Sigmoid colon (tissue), 4 donors: Measurements from ENCODE around the gene ZRANB1.

Experiments used
- POLR2A ChIP-seq, 2 donors: fragments of 450-650 bp; IDR thresholded peaks; one replicate each; pipeline ENCODE4 v1.6.1; 2016; ENCODE audit warnings: antibody characterized with exemption in 2 of 2, mild to moderate bottlenecking in 2 of 2, moderate library complexity in 2 of 2
- POLR2AphosphoS5 ChIP-seq, 4 donors: sonication (generic); formaldehyde crosslinking; IDR thresholded peaks; one replicate each; pipeline ENCODE4 v1.6.1; 2017; ENCODE audit warnings: antibody characterized with exemption in 4 of 4
- TF ChIP-seq, protein P1 (sequence below), 4 experiments: fragments of 450-650 bp in 3 of 4; fragments of 200-600 bp in 1 of 4; IDR thresholded peaks; one replicate each; pipeline ENCODE4 v1.5.1; 2016 to 2019; ENCODE audit warnings: antibody characterized with exemption in 4 of 4, mild to moderate bottlenecking in 3 of 4, moderate library complexity in 2 of 4

DNA sequence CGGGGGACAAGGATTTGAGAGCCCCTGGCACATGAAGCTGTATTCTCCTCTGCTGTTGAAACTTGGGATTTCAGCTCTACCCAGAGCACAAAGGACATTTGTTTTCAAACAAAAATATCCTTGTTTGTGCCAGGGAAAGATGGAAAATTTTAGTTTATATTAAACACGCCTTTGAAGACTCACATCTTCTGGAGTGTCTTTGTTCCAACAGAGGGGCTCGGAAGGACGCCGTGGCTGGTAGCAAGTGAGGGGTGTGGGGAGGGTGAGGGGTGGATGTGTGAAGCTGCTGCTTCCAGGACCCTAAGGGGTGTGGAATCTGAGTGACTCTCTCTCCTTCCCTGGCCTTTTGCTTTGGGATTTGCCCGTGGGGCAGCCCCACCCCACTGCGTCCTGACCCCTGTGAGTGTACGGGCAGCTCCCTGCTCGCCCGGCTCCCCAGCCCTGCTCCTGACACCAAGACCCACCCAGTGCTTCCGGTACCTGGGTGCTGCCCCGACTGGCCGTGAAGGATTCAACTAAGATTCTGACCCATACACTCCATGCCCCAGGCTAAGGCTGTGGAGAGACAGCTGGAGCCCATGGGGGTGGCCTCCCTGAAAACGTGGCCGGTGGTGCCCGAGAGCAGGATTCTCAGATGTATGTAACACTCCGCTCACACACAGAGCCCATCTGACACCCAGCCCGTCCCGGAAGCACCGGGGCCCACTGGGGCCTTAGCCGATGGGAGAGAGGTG is 59.6 kb downstream of the ZRANB1 start:
- TF ChIP-seq, protein P1, sequence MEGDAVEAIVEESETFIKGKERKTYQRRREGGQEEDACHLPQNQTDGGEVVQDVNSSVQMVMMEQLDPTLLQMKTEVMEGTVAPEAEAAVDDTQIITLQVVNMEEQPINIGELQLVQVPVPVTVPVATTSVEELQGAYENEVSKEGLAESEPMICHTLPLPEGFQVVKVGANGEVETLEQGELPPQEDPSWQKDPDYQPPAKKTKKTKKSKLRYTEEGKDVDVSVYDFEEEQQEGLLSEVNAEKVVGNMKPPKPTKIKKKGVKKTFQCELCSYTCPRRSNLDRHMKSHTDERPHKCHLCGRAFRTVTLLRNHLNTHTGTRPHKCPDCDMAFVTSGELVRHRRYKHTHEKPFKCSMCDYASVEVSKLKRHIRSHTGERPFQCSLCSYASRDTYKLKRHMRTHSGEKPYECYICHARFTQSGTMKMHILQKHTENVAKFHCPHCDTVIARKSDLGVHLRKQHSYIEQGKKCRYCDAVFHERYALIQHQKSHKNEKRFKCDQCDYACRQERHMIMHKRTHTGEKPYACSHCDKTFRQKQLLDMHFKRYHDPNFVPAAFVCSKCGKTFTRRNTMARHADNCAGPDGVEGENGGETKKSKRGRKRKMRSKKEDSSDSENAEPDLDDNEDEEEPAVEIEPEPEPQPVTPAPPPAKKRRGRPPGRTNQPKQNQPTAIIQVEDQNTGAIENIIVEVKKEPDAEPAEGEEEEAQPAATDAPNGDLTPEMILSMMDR (IDR thresholded peaks at IDR 0.05) = no peak
- TF ChIP-seq POLR2AphosphoS5 (IDR thresholded peaks at IDR 0.05) = no peak
- no peak for TF ChIP-seq POLR2A (IDR thresholded peaks at IDR 0.05)
